ES-I3 (cell line): ENCODE measurements around the gene SLC30A2.
A peak's percentile ranks its signal among the peaks of the same experiment; 100 is the strongest.

Experiments used
- H3K36me3 ChIP-seq: 2 replicates; pipeline ENCODE4 v1.6.1; 2013; ENCODE audit warnings: mild to moderate bottlenecking, low read length, control low read depth, moderate library complexity; ENCODE audit not compliant: insufficient read depth
- H3K4me1 ChIP-seq: 2 replicates; pipeline ENCODE4 v1.6.1; 2013; ENCODE audit warnings: mild to moderate bottlenecking, control low read depth, low read length; ENCODE audit not compliant: insufficient read depth
- H3K9ac ChIP-seq: 2 replicates; pipeline ENCODE4 v1.6.1; 2013; ENCODE audit warnings: low read depth, mild to moderate bottlenecking, low read length, moderate library complexity
- H3K9me3 ChIP-seq: 2 replicates; pipeline ENCODE4 v1.6.1; 2013; ENCODE audit warnings: mild to moderate bottlenecking, low read length, moderate library complexity; ENCODE audit not compliant: control insufficient read depth, insufficient read depth

SLC30A2 gene

DNA sequence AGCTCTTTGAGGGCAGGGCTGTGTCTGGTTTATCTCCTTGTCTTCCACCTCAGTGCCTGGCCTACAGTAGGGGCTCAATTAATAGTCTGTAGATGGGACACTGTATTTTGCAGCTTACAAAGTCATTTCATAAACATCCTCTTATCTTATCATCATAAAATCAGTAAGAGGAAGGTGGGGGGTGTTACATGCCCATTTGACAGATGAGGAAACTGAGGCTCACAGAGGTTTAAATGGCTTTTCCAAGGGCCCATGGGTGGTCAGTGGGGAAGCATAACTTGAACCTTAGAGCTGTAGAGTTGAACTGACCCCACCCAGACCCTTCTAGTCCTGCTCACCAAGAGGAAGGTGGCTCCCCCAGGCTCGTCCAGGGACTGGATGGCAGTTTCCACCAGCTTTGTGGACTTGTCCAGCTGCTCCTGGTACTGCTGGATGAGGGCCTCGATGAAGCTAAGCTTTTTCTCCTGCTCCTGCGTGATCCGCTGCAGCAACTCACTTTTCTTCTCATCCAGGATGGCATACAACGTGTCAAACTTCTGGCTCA is 12.2 kb upstream of the SLC30A2 start:
- H3K36me3 ChIP-seq, result no peaks in the 10 kb centered on the region
- H3K4me1 ChIP-seq, result no peaks in the 10 kb centered on the region

DNA sequence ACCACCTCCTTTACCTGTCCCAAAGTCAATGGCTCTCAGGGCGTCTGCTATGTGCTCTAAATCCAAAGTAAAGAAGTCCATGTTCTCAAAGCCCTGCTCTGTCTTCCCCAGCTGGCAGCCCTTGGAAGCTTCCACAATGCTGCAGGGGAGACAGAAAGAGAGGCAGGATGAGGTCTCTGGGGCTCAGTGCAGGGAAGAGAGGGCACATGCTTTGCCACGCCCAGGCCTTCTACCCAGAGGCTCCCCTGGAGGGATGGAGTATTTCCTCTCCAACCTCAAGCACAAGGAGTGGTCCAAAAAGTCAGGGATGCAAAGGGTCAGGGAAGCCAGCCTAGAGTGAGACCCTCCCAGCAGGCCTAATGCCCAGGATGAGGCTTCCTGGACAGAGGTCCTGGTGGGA is 11.3 kb upstream of the SLC30A2 start:
- H3K4me1 ChIP-seq, result no peaks in the 10 kb centered on the region
- no peaks in the 10 kb centered on the region for H3K9me3 ChIP-seq
- no peaks in the 10 kb centered on the region for H3K36me3 ChIP-seq
- no peak overlapping the region for H3K9ac ChIP-seq

More for the DNA sequence above, 12.2 kb upstream of the SLC30A2 start:
- Histone ChIP-seq H3K9ac (no peak overlapping the region), H3K9me3 (no peaks in the 10 kb centered on the region)

DNA sequence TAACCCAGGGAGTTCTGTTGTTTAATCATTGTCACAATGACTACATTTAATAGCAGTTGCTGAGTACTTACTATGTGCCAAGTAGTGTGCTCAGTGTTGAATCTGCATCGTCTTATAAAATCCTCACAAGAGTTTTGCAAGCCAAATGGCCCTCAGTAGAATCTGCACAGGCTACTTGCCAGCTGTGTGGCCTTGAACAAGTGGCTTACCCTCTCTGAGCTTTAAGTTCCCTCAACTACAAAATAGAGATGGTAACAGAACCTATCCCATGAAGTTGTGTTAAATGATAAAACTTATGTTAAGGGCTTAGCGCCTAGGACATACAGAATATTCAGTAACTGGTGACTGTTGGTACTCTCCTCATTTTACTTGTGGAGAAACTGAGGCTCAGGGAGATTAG is 9.1 kb upstream of the SLC30A2 start:
- no peaks in the 10 kb centered on the region for H3K9me3 ChIP-seq
- H3K9ac ChIP-seq, result no peak overlapping the region
- no peaks in the 10 kb centered on the region for H3K36me3 ChIP-seq
- H3K4me1 ChIP-seq, result no peaks in the 10 kb centered on the region

DNA sequence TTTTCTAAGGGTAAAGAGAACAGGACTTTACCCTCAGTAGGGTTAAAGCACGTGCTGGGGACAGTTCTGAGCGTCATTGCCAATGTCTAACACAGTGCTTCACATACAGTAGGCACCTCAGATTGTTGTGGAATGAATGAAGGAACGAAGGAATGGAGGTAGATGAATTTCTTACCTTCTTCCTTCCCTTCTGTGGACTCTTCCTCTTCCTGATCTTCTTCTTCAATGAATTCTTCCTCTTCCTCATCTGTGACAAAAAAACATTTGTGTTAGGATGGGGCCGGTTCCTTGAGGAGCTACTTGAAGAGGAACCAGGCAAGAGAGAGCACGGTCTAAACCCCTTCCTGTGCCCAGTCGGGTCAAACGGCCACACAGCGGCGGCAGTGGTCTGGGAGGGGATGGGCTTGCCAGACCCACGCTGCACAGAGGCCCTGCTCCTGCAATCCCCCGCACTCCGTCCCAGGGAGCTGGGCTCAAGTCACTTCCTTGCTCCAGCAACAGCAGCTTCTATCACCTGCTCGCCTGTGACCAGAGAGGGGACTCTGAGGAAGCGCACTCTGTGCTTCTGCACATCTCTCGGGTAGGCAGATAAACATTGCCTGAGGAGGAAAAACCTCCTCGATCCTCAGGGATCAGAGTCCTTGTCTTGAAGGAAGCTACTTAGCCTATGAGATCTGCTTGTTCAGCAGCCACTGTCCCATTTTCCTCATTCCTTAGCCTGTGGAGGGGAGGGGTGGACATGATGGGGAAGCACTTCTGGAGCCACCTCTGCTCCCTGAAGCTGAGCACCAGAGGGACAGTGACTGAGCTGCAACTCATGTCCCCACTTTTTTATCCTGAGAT is 8.0 kb upstream of the SLC30A2 start:
- Histone ChIP-seq H3K36me3 (no peaks in the 10 kb centered on the region), H3K9ac (no peak overlapping the region), H3K4me1 (no peaks in the 10 kb centered on the region), H3K9me3 (no peaks in the 10 kb centered on the region)

DNA sequence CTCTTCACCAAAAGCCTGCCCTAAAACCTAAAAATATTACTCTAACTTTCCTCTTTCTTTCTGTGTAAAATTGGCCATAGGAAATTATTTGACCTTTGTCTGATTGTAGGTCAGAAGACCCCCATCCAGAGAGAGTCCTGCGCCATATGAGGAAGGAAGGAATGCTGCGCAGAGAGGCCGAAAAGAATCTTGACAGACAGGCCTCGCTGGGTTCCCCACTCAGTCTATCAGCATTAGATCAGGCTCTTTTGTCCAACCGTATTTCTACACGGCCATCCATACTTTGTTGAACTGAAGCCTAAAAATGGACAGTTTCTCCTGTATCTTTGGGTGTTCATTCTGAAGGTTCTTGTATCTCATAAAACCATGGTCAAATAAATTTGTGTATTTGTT is 4.3 kb upstream of the SLC30A2 start:
- Histone ChIP-seq H3K9me3 (no peaks in the 10 kb centered on the region), H3K4me1 (no peaks in the 10 kb centered on the region), H3K9ac (no peak overlapping the region), H3K36me3 (no peaks in the 10 kb centered on the region)

DNA sequence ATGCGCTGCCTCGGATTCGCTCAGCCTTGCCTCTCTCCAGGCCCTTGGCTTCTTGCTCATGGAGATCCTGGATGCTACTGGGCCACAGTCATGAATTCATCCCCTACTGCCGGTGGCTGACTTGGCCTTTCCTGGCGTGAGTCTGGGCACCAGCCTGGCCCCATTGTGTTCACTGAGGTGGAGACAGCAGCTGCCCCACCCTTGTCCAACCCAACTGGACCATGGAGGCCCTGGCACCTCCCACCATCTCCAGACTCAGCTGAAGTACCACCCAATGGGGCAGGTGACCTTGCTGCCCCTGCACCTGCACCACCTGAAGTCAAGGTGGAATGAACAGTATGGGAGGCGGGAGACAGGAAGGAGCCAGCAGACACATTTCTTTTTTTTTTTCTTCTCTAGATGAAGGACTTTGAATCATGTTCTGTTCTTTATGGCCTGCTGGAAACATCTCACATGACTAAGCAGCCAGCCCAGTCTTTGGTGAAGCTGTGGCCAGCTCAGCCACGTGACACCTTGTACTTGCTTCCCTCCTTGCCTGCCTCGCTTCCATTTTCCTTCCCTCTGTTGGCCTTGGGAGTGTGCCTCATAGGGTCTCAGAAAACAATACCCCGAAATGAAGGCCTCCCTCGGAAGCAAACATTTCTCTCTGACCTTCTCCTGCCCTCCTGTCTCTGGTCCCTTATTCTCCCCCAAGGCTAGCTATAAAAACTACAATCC is 3.8 kb upstream of the SLC30A2 start:
- no peaks in the 10 kb centered on the region for H3K36me3 ChIP-seq
- no peaks in the 10 kb centered on the region for H3K4me1 ChIP-seq
- H3K9ac ChIP-seq, result no peak overlapping the region
- H3K9me3 ChIP-seq, result no peaks in the 10 kb centered on the region

DNA sequence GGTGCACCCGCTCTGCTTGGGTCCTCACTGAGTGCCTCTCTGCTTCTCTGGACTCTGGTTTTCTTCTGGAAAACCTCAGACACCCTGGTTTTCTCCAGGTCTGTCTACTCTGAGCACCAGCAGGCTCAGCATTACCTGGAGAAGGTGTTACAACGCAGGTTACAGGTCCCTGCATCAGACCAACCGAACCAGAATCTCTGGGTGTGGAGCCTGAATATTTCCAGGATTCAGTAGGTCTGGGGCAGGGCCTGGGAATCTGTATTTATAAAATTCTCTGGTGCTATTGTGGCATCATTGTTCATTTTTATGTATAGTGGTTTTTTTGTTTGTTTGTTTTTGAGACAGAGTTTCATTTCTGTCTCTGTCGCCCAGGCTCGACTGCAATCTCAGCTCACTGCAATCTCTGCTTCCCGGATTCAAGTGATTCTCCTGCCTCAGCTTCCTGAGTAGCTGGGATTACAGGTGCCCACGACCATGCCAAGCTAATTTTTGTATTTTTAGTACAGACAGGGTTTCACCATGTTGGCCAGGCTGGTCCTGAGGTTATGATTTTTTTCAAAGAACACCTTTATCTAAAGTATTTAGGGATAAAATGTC is 1.5 kb upstream of the SLC30A2 start:
- H3K9me3 ChIP-seq, result no peaks in the 10 kb centered on the region
- H3K9ac ChIP-seq, result no peak overlapping the region
- no peaks in the 10 kb centered on the region for H3K4me1 ChIP-seq
- H3K36me3 ChIP-seq, result no peaks in the 10 kb centered on the region

DNA sequence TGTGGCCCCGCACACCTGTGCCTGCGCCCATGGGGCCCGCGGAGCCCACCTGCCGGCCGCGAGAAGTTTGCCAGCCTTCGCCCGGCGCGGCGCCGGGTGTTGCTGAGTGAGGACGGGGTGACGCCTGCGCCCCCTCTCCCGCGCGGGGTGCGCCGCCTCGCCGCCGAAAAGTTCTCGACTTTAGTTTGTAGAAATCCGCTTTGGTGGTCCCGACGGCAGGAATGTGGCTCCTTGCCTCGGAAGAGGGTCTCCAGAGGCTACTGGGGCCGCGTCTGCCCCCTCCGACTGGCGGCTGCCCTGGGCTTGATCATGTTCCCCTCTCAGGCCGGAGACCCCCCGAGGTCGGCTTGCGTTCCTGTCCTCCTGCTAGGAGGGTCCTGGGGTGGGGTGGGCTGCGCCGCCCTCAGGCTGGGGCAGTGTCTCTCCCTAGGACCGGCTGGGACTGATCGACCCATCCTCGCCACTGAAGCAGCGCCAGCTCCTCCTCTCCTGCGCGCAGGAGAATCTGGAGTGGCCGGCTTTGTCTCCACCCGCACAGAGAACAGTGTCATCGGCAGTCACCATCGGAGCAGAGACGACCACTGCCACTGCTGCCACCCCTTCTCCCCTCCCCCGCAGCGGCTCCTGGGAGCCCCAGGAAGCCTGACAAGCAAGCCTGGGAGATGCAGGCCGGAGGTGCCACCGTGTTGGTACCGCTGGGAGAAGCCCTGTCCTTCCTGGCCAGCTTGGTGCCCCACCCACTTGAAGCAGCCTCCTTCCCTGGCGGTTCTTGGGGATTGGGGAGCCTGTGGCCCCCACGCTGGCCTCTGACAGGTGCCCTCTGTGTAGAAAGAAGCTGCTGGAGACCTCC is 553 bp upstream of the SLC30A2 start:
- Histone ChIP-seq H3K9ac (peak overlapping the region; percentile 55; the same call in 1 of the 2 replicates), H3K9me3 (no peaks in the 10 kb centered on the region), H3K4me1 (no peaks in the 10 kb centered on the region), H3K36me3 (no peaks in the 10 kb centered on the region)

DNA sequence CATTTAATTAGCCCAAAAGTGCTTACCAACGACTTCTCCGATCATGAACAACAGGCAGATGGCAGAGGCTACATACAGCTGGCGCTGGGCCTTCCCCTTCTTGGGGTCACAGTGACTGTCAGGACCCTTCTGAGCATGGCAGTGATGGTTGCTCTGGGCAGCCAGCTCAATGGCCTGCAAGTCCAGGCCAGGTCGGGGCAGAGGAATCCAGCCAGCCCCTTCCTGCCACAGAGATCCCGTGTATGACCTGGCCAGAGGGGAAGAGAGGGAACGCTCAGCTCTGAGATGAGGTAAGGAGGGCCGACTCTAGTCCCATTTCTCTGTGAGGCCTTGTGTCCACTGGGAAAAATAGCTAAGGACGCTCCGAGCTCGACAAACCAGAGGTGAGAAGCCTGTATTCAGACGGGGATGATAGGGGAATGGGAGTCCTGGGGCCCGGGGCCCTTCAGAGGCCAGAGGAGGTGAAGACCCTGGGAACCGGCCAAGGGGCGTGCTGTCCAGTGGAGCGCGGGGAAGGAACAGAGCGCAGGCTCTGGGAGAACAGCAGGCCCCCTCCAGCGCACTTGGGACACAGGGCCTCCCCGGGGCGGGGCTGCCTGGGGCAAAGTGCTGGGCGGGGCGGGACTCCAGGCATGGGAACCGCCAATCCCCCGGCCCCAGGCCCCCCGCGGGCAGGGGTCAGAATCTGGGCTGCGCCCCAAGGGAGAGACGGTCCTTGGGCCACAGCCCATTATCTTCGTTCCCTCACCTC is 772 bp downstream of the SLC30A2 start:
- peak overlapping the region; percentile 55; the same call in 1 of the 2 replicates for H3K9ac ChIP-seq

DNA sequence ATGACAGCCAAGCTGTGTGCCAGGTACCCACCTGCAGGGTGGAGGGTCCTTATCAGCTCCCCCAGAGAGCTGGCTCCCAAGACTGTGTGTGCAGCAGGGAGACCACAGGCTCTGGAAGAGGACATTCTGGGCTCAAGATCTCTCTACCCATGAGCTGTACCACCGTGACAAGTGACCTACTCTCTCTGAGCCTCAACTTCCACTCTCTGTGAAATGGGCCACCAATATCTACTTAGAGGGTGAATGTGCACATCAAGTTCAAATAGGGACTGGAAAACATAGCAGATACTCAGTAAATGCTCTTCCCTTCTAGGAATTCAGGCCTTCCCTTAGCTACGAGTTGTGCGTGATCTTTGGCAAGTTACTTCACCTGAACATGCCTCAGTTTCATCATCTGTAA is 1.5 kb downstream of the SLC30A2 start:
- Histone ChIP-seq H3K9ac (no peak overlapping the region), H3K36me3 (no peaks in the 10 kb centered on the region), H3K4me1 (no peaks in the 10 kb centered on the region), H3K9me3 (no peaks in the 10 kb centered on the region)

More for the DNA sequence above, 772 bp downstream of the SLC30A2 start:
- Histone ChIP-seq H3K36me3 (no peaks in the 10 kb centered on the region), H3K4me1 (no peaks in the 10 kb centered on the region), H3K9me3 (no peaks in the 10 kb centered on the region)

DNA sequence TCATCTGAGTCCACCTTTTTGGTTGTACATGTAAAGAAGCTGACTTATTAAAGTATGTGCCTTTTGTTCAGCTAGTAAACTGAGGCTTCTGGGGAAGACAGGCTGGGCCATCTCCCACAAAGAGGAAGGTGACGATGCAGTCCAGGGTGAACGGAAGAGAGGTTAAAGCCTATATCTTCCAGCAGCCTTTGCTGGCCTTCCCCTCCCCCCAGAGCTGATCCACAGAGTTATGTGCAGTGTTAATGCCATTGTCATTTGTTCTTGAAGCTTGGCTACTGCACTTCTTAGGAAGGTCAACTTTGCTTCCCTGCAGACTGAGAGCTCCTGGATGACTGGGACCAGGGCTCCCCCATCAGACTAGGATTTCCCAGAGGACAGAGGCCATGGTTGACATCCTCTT is 2.2 kb downstream of the SLC30A2 start:
- no peaks in the 10 kb centered on the region for H3K36me3 ChIP-seq
- H3K4me1 ChIP-seq, result no peaks in the 10 kb centered on the region
- no peaks in the 10 kb centered on the region for H3K9me3 ChIP-seq
- no peak overlapping the region for H3K9ac ChIP-seq

DNA sequence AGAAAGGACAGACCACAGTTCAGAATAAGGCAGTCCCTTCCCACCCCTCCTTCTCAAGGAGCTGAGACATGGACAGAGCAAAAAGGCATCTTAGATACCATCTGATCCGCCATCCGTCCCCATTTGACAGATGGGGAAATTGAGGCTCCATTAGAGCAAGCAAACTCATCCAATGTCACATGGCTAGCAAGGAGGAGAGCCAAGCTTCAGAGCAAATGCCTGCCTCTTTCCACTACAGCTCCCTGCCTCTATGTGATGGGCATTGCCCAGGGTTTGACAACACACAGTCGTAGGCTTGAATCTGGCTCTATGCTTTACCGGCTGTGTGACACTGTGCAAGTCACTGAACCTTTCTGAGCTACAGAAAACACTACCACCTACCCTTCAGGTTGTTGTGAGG is 3.9 kb downstream of the SLC30A2 start:
- no peaks in the 10 kb centered on the region for H3K36me3 ChIP-seq
- H3K4me1 ChIP-seq, result no peaks in the 10 kb centered on the region
- no peak overlapping the region; the same call in 1 of the 2 replicates for H3K9ac ChIP-seq
- H3K9me3 ChIP-seq, result no peaks in the 10 kb centered on the region

DNA sequence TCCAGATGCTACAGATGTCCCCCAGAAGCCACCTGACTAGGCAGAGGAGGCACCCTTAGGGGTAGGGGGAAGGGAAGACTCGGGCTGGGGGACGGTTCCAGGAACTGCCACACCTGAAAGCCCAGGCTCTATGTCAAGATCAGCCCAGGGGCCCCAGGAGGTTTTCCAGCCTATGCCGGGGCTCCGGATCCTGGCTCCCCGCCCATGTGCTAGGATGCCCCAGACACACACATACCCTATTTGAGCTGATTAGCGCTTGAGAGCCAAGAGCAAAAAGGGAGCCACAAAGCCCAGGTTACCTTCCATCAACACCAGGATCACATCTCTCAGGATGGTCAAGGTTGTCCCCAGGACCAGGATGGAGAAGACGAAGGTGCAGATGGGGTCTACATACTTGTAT is 4.5 kb downstream of the SLC30A2 start:
- H3K4me1 ChIP-seq, result no peaks in the 10 kb centered on the region; the same call in 1 of the 2 replicates
- H3K9ac ChIP-seq, result no peak overlapping the region
- H3K9me3 ChIP-seq, result no peaks in the 10 kb centered on the region
- H3K36me3 ChIP-seq, result no peaks in the 10 kb centered on the region
